ENCODE results near the gene PTPRN2.

- TF ChIP-seq CTCF (IDR thresholded peaks at IDR 0.05) (no peak), ZFX (IDR thresholded peaks at IDR 0.05; ENCODE audit: borderline replicate concordance) (no peak)
These were observed 1031.0 kb downstream of the PTPRN2 start for GRCh38 chr7:157556642-157556944.
